HEK293 (cell line): Measurements from ENCODE around the gene GLT6D1.

Source experiments
- SALL2 ChIP-seq: fragments of 450-650 bp; formaldehyde crosslinking; IDR thresholded peaks from 2 replicates; pipeline ENCODE4 v1.5.0; 2017; ENCODE audit warnings: missing biosample characterization, mild to moderate bottlenecking, missing genetic modification characterization, borderline replicate concordance
- TCF7L2 ChIP-seq: IDR thresholded peaks from 2 replicates; pipeline ENCODE4 v1.6.1; 2011; ENCODE audit warnings: low read depth, mild to moderate bottlenecking, inconsistent platforms, low read length, moderate library complexity, borderline replicate concordance
- ZBTB21 ChIP-seq: fragments of 450-650 bp; formaldehyde crosslinking; IDR thresholded peaks from 2 replicates; pipeline ENCODE4 v1.5.1; 2017; ENCODE audit warnings: missing biosample characterization, missing genetic modification characterization
- ZIC2 ChIP-seq: fragments of 450-650 bp; formaldehyde crosslinking; IDR thresholded peaks from 2 replicates; pipeline ENCODE4 v1.5.1; 2016; ENCODE audit warnings: missing biosample characterization, missing genetic modification characterization
- ZNF274 ChIP-seq, 2 experiments: fragments of 200-500 bp in 1 of 2; fragments of 450-650 bp in 1 of 2; sonication (Bioruptor generic) in 1 of 2; formaldehyde crosslinking in 1 of 2; IDR thresholded peaks; 2 replicates each; pipeline versions ENCODE4 v1.5.1 to v1.6.1; 2014 to 2016; ENCODE audit warnings: borderline replicate concordance in 1 of 2, inconsistent platforms in 1 of 2, low read length in 1 of 2, missing biosample characterization in 1 of 2, missing genetic modification characterization in 1 of 2
- ZSCAN23 ChIP-seq: fragments of 450-650 bp; formaldehyde crosslinking; IDR thresholded peaks from 2 replicates; pipeline ENCODE4 v1.5.1; 2016; ENCODE audit warnings: missing biosample characterization, missing genetic modification characterization
- TF ChIP-seq, protein P1 (sequence below): fragments of 450-650 bp; formaldehyde crosslinking; IDR thresholded peaks from 2 replicates; pipeline ENCODE4 v1.5.1; 2017; ENCODE audit warnings: missing biosample characterization, missing genetic modification characterization
- TF ChIP-seq, protein P2 (sequence below): fragments of 450-650 bp; formaldehyde crosslinking; IDR thresholded peaks from 2 replicates; pipeline ENCODE4 v1.5.1; 2016; ENCODE audit warnings: missing biosample characterization, missing genetic modification characterization
- TF ChIP-seq, protein P3 (sequence below): fragments of 450-650 bp; formaldehyde crosslinking; IDR thresholded peaks from 2 replicates; pipeline ENCODE4 v1.5.1; 2016; ENCODE audit warnings: missing biosample characterization, missing genetic modification characterization
- TF ChIP-seq, protein P4 (sequence below): fragments of 450-650 bp; formaldehyde crosslinking; IDR thresholded peaks from 2 replicates; pipeline ENCODE4 v1.5.1; 2017; ENCODE audit warnings: missing biosample characterization, mild to moderate bottlenecking, missing genetic modification characterization, moderate library complexity
- TF ChIP-seq, protein P5 (sequence below): fragments of 450-650 bp; formaldehyde crosslinking; IDR thresholded peaks from 2 replicates; pipeline ENCODE4 v1.5.1; 2016; ENCODE audit warnings: missing biosample characterization, missing genetic modification characterization
- TF ChIP-seq, protein P6 (sequence below): fragments of 450-650 bp; formaldehyde crosslinking; IDR thresholded peaks from 2 replicates; pipeline ENCODE4 v1.5.1; 2016; ENCODE audit warnings: missing biosample characterization, missing genetic modification characterization

DNA sequence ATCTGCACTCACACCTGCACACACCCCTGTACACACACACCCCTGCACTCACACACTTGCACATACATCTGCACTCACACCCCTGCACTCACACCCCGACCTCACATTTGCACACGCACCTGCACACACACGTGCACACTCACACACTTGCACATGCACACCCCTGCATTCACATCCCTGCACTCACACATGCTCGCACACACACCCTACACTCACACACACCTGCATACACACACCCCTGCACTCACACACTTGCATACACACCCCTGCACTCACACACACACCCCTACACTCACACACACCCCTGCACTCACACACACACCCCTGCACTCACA is 27.5 kb downstream of the GLT6D1 start:
- TF ChIP-seq, protein P1, sequence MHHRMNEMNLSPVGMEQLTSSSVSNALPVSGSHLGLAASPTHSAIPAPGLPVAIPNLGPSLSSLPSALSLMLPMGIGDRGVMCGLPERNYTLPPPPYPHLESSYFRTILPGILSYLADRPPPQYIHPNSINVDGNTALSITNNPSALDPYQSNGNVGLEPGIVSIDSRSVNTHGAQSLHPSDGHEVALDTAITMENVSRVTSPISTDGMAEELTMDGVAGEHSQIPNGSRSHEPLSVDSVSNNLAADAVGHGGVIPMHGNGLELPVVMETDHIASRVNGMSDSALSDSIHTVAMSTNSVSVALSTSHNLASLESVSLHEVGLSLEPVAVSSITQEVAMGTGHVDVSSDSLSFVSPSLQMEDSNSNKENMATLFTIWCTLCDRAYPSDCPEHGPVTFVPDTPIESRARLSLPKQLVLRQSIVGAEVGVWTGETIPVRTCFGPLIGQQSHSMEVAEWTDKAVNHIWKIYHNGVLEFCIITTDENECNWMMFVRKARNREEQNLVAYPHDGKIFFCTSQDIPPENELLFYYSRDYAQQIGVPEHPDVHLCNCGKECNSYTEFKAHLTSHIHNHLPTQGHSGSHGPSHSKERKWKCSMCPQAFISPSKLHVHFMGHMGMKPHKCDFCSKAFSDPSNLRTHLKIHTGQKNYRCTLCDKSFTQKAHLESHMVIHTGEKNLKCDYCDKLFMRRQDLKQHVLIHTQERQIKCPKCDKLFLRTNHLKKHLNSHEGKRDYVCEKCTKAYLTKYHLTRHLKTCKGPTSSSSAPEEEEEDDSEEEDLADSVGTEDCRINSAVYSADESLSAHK = no peak
- TF ChIP-seq, protein P2, sequence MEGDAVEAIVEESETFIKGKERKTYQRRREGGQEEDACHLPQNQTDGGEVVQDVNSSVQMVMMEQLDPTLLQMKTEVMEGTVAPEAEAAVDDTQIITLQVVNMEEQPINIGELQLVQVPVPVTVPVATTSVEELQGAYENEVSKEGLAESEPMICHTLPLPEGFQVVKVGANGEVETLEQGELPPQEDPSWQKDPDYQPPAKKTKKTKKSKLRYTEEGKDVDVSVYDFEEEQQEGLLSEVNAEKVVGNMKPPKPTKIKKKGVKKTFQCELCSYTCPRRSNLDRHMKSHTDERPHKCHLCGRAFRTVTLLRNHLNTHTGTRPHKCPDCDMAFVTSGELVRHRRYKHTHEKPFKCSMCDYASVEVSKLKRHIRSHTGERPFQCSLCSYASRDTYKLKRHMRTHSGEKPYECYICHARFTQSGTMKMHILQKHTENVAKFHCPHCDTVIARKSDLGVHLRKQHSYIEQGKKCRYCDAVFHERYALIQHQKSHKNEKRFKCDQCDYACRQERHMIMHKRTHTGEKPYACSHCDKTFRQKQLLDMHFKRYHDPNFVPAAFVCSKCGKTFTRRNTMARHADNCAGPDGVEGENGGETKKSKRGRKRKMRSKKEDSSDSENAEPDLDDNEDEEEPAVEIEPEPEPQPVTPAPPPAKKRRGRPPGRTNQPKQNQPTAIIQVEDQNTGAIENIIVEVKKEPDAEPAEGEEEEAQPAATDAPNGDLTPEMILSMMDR (tag by site-specific recombination) = no peak
- TF ChIP-seq, protein P3, sequence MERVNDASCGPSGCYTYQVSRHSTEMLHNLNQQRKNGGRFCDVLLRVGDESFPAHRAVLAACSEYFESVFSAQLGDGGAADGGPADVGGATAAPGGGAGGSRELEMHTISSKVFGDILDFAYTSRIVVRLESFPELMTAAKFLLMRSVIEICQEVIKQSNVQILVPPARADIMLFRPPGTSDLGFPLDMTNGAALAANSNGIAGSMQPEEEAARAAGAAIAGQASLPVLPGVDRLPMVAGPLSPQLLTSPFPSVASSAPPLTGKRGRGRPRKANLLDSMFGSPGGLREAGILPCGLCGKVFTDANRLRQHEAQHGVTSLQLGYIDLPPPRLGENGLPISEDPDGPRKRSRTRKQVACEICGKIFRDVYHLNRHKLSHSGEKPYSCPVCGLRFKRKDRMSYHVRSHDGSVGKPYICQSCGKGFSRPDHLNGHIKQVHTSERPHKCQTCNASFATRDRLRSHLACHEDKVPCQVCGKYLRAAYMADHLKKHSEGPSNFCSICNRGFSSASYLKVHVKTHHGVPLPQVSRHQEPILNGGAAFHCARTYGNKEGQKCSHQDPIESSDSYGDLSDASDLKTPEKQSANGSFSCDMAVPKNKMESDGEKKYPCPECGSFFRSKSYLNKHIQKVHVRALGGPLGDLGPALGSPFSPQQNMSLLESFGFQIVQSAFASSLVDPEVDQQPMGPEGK (tag by site-specific recombination) = no peak
- TF ChIP-seq, protein P4, sequence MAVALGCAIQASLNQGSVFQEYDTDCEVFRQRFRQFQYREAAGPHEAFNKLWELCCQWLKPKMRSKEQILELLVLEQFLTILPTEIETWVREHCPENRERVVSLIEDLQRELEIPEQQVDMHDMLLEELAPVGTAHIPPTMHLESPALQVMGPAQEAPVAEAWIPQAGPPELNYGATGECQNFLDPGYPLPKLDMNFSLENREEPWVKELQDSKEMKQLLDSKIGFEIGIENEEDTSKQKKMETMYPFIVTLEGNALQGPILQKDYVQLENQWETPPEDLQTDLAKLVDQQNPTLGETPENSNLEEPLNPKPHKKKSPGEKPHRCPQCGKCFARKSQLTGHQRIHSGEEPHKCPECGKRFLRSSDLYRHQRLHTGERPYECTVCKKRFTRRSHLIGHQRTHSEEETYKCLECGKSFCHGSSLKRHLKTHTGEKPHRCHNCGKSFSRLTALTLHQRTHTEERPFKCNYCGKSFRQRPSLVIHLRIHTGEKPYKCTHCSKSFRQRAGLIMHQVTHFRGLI (tag by site-specific recombination) = no peak
- no peak for TF ChIP-seq SALL2 (tag by site-specific recombination)
- no peak for TF ChIP-seq ZSCAN23
- TF ChIP-seq, protein P5, sequence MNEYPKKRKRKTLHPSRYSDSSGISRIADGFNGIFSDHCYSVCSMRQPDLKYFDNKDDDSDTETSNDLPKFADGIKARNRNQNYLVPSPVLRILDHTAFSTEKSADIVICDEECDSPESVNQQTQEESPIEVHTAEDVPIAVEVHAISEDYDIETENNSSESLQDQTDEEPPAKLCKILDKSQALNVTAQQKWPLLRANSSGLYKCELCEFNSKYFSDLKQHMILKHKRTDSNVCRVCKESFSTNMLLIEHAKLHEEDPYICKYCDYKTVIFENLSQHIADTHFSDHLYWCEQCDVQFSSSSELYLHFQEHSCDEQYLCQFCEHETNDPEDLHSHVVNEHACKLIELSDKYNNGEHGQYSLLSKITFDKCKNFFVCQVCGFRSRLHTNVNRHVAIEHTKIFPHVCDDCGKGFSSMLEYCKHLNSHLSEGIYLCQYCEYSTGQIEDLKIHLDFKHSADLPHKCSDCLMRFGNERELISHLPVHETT (tag by site-specific recombination) = no peak
- no peak for TF ChIP-seq ZBTB21 (tag by site-specific recombination)
- TF ChIP-seq, protein P6, sequence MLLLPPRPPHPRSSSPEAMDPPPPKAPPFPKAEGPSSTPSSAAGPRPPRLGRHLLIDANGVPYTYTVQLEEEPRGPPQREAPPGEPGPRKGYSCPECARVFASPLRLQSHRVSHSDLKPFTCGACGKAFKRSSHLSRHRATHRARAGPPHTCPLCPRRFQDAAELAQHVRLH (tag by site-specific recombination) = no peak
- no peak for TF ChIP-seq TCF7L2
- TF ChIP-seq ZNF274 (IDR thresholded peaks at IDR 0.05; ENCODE audit: low read length) = no peak
- TF ChIP-seq ZNF274 (tag by site-specific recombination; IDR thresholded peaks at IDR 0.05; ENCODE audit: borderline replicate concordance) = no peak
- no peak for TF ChIP-seq ZIC2 (tag by site-specific recombination)
